NCI-H1105 (cell line): Measurements from ENCODE around the gene IQSEC1.

Experiments used
- DNase-seq: peaks from one replicate; lab custom pipeline; 2025; lab: John Stamatoyannopoulos, UW

Gene IQSEC1

GRCh38 chr3:13028010-13028821 is 45.0 kb downstream of the IQSEC1 start:
- DNase-seq = no peak

GRCh38 chr3:13027154-13027553 is 46.1 kb downstream of the IQSEC1 start:
- no peak for DNase-seq

GRCh38 chr3:13026534-13026933 is 46.7 kb downstream of the IQSEC1 start:
- DNase-seq = no peak

GRCh38 chr3:13025778-13026518 is 47.3 kb downstream of the IQSEC1 start:
- no peak for DNase-seq

- DNase-seq = no peak
Observed at GRCh38 chr3:13025090-13025489, 48.1 kb downstream of the IQSEC1 start.

- no peak for DNase-seq
Observed at GRCh38 chr3:13024765-13025065, 48.5 kb downstream of the IQSEC1 start.

GRCh38 chr3:13023971-13024764 is 49.1 kb downstream of the IQSEC1 start:
- no peak for DNase-seq

- DNase-seq = no peak
Observed at GRCh38 chr3:13023235-13023970, 49.8 kb downstream of the IQSEC1 start.

GRCh38 chr3:13022348-13023234 is 50.6 kb downstream of the IQSEC1 start:
- no peak for DNase-seq

GRCh38 chr3:13021141-13022114 is 51.8 kb downstream of the IQSEC1 start:
- DNase-seq = peak; percentile 3

GRCh38 chr3:13020159-13020750 is 53.0 kb downstream of the IQSEC1 start:
- no peak for DNase-seq

- DNase-seq = no peak
Observed at GRCh38 chr3:13019243-13020095, 53.8 kb downstream of the IQSEC1 start.

GRCh38 chr3:13018561-13019242 is 54.5 kb downstream of the IQSEC1 start:
- DNase-seq = no peak

- no peak for DNase-seq
Observed at GRCh38 chr3:13018043-13018451, 55.2 kb downstream of the IQSEC1 start.

GRCh38 chr3:13017361-13018042 is 55.7 kb downstream of the IQSEC1 start:
- no peak for DNase-seq

GRCh38 chr3:13016721-13017255 is 56.4 kb downstream of the IQSEC1 start:
- no peak for DNase-seq
